HG03558 (cell line): ENCODE measurements around the gene HNRNPM.
"Not testable (repeated sequence)": the region's sequence is repeated elsewhere in the genome, so short reads cannot be mapped to it uniquely, and the experiment has no call there.

Experiments
- ATAC-seq: cut with Tn5 transposase; IDR thresholded peaks from one replicate; pipeline ENCODE4 v1.9.1; 2021; ENCODE audit warnings: moderate number of reproducible peaks; ENCODE audit not compliant: unreplicated experiment; ENCODE audit errors: extremely low read depth

HNRNPM gene

GRCh38 chr19:8444677-8445487 lies at the start of gene HNRNPM:
TSS of gene HNRNPM (plus strand) at chr19:8444975. CDS start at chr19:8444999, 24 bp downstream.
- ATAC-seq = peak; percentile 72

GRCh38 chr19:8395621-8396082 lies 49.1 kb upstream of the HNRNPM start:
- no peak for ATAC-seq

GRCh38 chr19:8396185-8396562 lies 48.6 kb upstream of the HNRNPM start:
- ATAC-seq = no peak

GRCh38 chr19:8396563-8397203 lies 48.1 kb upstream of the HNRNPM start:
- ATAC-seq = no peak

- no peak for ATAC-seq
These were observed 47.5 kb upstream of the HNRNPM start for GRCh38 chr19:8397271-8397670.

GRCh38 chr19:8397746-8398310 lies 46.9 kb upstream of the HNRNPM start:
- no peak for ATAC-seq

- no peak for ATAC-seq
These were observed 46.4 kb upstream of the HNRNPM start for GRCh38 chr19:8398311-8398771.

- ATAC-seq = no peak
These were observed 45.0 kb upstream of the HNRNPM start for GRCh38 chr19:8399681-8400188.

- no peak for ATAC-seq
These were observed 42.8 kb upstream of the HNRNPM start for GRCh38 chr19:8401981-8402411.

- no peak for ATAC-seq
These were observed 41.5 kb upstream of the HNRNPM start for GRCh38 chr19:8403098-8403819.

GRCh38 chr19:8403820-8404109 lies 41.0 kb upstream of the HNRNPM start:
- no peak for ATAC-seq

- ATAC-seq = no peak
These were observed 40.2 kb upstream of the HNRNPM start for GRCh38 chr19:8404391-8405151.

- not testable (repeated sequence) for ATAC-seq
These were observed 34.1 kb upstream of the HNRNPM start for GRCh38 chr19:8410718-8411117.

GRCh38 chr19:8412783-8413628 lies 31.8 kb upstream of the HNRNPM start, which contains the start of gene MARCHF2:
TSS of gene MARCHF2 (plus strand) at chr19:8413305. CDS start at chr19:8421841, 8,536 bp downstream.
- ATAC-seq = peak; percentile 92

GRCh38 chr19:8413629-8413995 lies 31.2 kb upstream of the HNRNPM start:
- ATAC-seq = no peak

GRCh38 chr19:8416796-8417195 lies 28.0 kb upstream of the HNRNPM start:
- ATAC-seq = no peak

GRCh38 chr19:8421484-8422461 lies 23.0 kb upstream of the HNRNPM start:
- ATAC-seq = no peak

GRCh38 chr19:8423817-8424223 lies 21.0 kb upstream of the HNRNPM start:
- ATAC-seq = no peak
